ENCODE data around the gene TEX13B.

GRCh38 chrX:107934262-107934661 lies 47.9 kb downstream of the TEX13B start:
- TF ChIP-seq POLR2AphosphoS5 (IDR thresholded peaks at IDR 0.05) (no peak), CTCF (IDR thresholded peaks at IDR 0.05) (no peak), POLR2A (IDR thresholded peaks at IDR 0.05; ENCODE audit: low read depth) (no peak)

Measured in esophagus muscularis mucosa (tissue), 3 donors.